ENCODE data around the gene ST8SIA6. TPM values are rescaled to one million over a fixed set of nuclear protein-coding genes. Genes with fewer than 3 reads are reported as not detected.

Gene ST8SIA6
- total RNA-seq, 1 experiment from 2014 or later, result 1.3 TPM

DNA sequence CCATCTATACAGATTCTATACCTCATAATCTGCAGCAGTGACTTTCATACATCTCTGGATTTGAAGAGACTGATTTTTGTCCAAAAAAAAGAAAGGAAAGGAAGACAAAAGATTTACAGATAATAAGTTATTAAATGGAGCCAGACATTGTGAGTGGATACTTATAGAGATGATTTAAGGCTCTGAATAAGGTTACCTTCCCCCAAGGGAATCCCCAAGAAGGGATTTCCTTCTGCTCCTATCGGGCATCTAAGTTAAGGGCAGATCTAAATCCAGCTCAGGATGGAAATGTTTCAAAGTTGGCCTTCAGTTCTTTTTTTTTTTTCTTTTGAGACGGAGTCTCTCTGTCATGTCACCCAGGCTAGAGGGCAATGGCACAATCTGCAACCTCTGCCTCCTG lies 97.6 kb downstream of the ST8SIA6 start:
- Histone ChIP-seq H3K27me3 (ENCODE audit: insufficient read depth, low read length) (no peaks in the 10 kb centered on the region), H3K79me2 (ENCODE audit: insufficient read depth, low read length) (no peaks in the 10 kb centered on the region), H3K9ac (ENCODE audit: low read length) (no peak overlapping the region), H3K27ac (ENCODE audit: low read depth, low read length) (no peak overlapping the region), H3K4me2 (ENCODE audit: low read length) (no peak overlapping the region), H4K20me1 (ENCODE audit: insufficient read depth) (no peaks in the 10 kb centered on the region), H2AFZ (ENCODE audit: low read depth, low read length, poor library complexity, severe bottlenecking) (no peak overlapping the region), H3K4me3 (replicated peaks in 1 of 2; ENCODE audit: low read depth in 1 of 2, low read length in 2 of 2) (no peak overlapping the region), H3K9me3 (ENCODE audit: control insufficient read depth in 1 of 2, insufficient read depth in 1 of 2, low read depth in 1 of 2, low read length in 2 of 2) (no peaks in the 10 kb centered on the region), H3K36me3 (ENCODE audit: control insufficient read depth in 1 of 2, insufficient read depth in 2 of 2, low read length in 2 of 2) (no peaks in the 10 kb centered on the region), H3K9me2 (ENCODE audit: insufficient read depth) (no peaks in the 10 kb centered on the region), H3K4me1 (ENCODE audit: control insufficient read depth in 1 of 2, insufficient read depth in 2 of 2, low read length in 2 of 2) (peaks cover 43 to 60% of the 10 kb centered on the region in 2 experiments)
- DNase-seq (ENCODE audit: low read depth, low spot score) (no peak), ATAC-seq (no peak)
- RAD21 ChIA-PET (ENCODE audit: low non-redundant PET in 1 of 2, low total read pairs in 2 of 2, uncharacterized antibody in 2 of 2, unreplicated experiment in 2 of 2), result no interaction called here
- TF ChIP-seq ELF1 (IDR thresholded peaks at IDR 0.05; ENCODE audit: borderline replicate concordance, low read depth) (no peak), FOSL1 (IDR thresholded peaks at IDR 0.05; ENCODE audit: low read depth) (no peak), YY1 (IDR thresholded peaks at IDR 0.05; ENCODE audit: extremely low read depth, insufficient replicate concordance, low read depth, low read length) (no peak), CEBPB (IDR thresholded peaks at IDR 0.05; ENCODE audit: low read depth) (no peak), JUND (IDR thresholded peaks at IDR 0.05) (no peak), RAD21 (IDR thresholded peaks at IDR 0.05; ENCODE audit: low read depth) (no peak), POLR2AphosphoS5 (IDR thresholded peaks at IDR 0.05; ENCODE audit: low read depth, low read length) (no peak)
- TF ChIP-seq, protein P1, sequence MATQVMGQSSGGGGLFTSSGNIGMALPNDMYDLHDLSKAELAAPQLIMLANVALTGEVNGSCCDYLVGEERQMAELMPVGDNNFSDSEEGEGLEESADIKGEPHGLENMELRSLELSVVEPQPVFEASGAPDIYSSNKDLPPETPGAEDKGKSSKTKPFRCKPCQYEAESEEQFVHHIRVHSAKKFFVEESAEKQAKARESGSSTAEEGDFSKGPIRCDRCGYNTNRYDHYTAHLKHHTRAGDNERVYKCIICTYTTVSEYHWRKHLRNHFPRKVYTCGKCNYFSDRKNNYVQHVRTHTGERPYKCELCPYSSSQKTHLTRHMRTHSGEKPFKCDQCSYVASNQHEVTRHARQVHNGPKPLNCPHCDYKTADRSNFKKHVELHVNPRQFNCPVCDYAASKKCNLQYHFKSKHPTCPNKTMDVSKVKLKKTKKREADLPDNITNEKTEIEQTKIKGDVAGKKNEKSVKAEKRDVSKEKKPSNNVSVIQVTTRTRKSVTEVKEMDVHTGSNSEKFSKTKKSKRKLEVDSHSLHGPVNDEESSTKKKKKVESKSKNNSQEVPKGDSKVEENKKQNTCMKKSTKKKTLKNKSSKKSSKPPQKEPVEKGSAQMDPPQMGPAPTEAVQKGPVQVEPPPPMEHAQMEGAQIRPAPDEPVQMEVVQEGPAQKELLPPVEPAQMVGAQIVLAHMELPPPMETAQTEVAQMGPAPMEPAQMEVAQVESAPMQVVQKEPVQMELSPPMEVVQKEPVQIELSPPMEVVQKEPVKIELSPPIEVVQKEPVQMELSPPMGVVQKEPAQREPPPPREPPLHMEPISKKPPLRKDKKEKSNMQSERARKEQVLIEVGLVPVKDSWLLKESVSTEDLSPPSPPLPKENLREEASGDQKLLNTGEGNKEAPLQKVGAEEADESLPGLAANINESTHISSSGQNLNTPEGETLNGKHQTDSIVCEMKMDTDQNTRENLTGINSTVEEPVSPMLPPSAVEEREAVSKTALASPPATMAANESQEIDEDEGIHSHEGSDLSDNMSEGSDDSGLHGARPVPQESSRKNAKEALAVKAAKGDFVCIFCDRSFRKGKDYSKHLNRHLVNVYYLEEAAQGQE (IDR thresholded peaks at IDR 0.05; ENCODE audit: low read depth), result no peak
- no TSS peak for BruUV-seq (replicated peaks)
- CTCF ChIA-PET, result no interaction called here
- POLR2A ChIA-PET, result interaction anchor here (1.0 kb wide), 1 partner anchor 8 kb away, joined by 3 read pairs; no protein-coding TSS in a partner anchor
- intact Hi-C loops (cut with micrococcal nuclease), result no loop called here

All from HCT116 (cell line).